K562 (cell line): ENCODE results near the gene ELF5. TPM values are rescaled to one million over a fixed set of nuclear protein-coding genes. Genes with fewer than 3 reads are reported as not detected.

Source experiments
- ATAC-seq: fragments of 200-7000 bp; cut with Tn5 transposase; 3 replicates; pipeline ENCODE4 v1.9.1; 2020; ENCODE audit warnings: moderate library complexity
- BruUV-seq: library from RNA; stranded (reverse); fragments of 400-500 nt; replicated peaks from 2 replicates; lab custom pipeline; 2021; lab: Mats Ljungman, UMichigan
- CTCF ChIA-PET: fragments of 300-600 bp; formaldehyde crosslinking; extraction: SDS; loops from one replicate; lab custom pipeline; 2021; ENCODE audit warnings: low intra/inter-chr PET ratio; lab: Yijun Ruan, JAX
- POLR2A ChIA-PET: fragments of 300-600, 350-650 bp; sonication (Branson Sonifier 250); formaldehyde crosslinking; extraction: SDS; loops from one replicate; lab custom pipeline; 2021; ENCODE audit warnings: antibody characterized with exemption, inconsistent platforms; lab: Yijun Ruan, JAX
- DNase-seq, 4 experiments: peaks; one replicate each; pipeline versions ENCODE4 v3.0.0 to v3.0.0-alpha.2; 2011 to 2018; ENCODE audit warnings: low spot score in 3 of 4, mixed read lengths in 3 of 4; ENCODE audit errors: extremely low read depth in 1 of 4
- FAIRE-seq: peaks from 2 replicates; lab custom pipeline; 2011; peaks lifted over from hg19 to GRCh38; lab: Jason Lieb, UNC
- H2AFZ ChIP-seq: 2 replicates; pipeline ENCODE4 v1.6.0; 2011; ENCODE audit warnings: low read depth, low read length, control low read depth, inconsistent platforms
- H3K27ac ChIP-seq: fragments of 200-600 bp; 3 replicates; pipeline ENCODE4 v1.8.0; 2011; ENCODE audit warnings: low read depth, mild to moderate bottlenecking, control low read depth, inconsistent platforms, low read length, moderate library complexity, mixed read lengths; ENCODE audit errors: extremely low read depth
- H3K27me3 ChIP-seq, 2 experiments: fragments of 300-600 bp in 1 of 2; 2 replicates in 1 of 2; 3 replicates in 1 of 2; pipeline versions ENCODE4 v1.6.0 to v1.8.0; 2011; ENCODE audit warnings: inconsistent platforms in 2 of 2, low read length in 2 of 2, mild to moderate bottlenecking in 1 of 2, mixed read lengths in 1 of 2, moderate library complexity in 1 of 2; ENCODE audit not compliant: control insufficient read depth in 2 of 2, insufficient read depth in 2 of 2
- H3K36me3 ChIP-seq: fragments of 300-600 bp; 3 replicates; pipeline ENCODE4 v1.8.0; 2011; ENCODE audit warnings: mild to moderate bottlenecking, low read length, inconsistent platforms; ENCODE audit not compliant: control insufficient read depth, insufficient read depth
- H3K4me1 ChIP-seq, 2 experiments: fragments of 200-600 bp in 1 of 2; replicated peaks in 1 of 2; 2 replicates in 1 of 2; 3 replicates in 1 of 2; pipeline versions ENCODE4 v1.5.1 to v1.8.0; 2011; ENCODE audit warnings: inconsistent platforms in 2 of 2, low read length in 2 of 2, mild to moderate bottlenecking in 1 of 2, mixed read lengths in 1 of 2, moderate library complexity in 1 of 2; ENCODE audit not compliant: control insufficient read depth in 2 of 2, insufficient read depth in 2 of 2
- H3K4me2 ChIP-seq: 2 replicates; pipeline ENCODE4 v1.6.1; 2011; ENCODE audit warnings: low read length, control low read depth, inconsistent platforms, mixed read lengths; ENCODE audit not compliant: insufficient read depth
- H3K4me3 ChIP-seq: fragments of 200-600 bp; sonication (generic), shearing (Covaris generic); 2 replicates; pipeline ENCODE4 v1.5.1; 2016; ENCODE audit warnings: control low read depth, inconsistent platforms
- H3K79me2 ChIP-seq: fragments of 200-600 bp; 3 replicates; pipeline ENCODE4 v1.8.0; 2011; ENCODE audit warnings: low read length, inconsistent platforms; ENCODE audit not compliant: control insufficient read depth, insufficient read depth
- H3K9ac ChIP-seq, 2 experiments: 2 replicates each; pipeline versions ENCODE4 v1.6.0 to v1.6.1; 2011; ENCODE audit warnings: low read depth in 2 of 2, low read length in 2 of 2, control low read depth in 1 of 2, inconsistent platforms in 1 of 2, mild to moderate bottlenecking in 1 of 2, mixed read lengths in 1 of 2; ENCODE audit not compliant: insufficient read depth in 1 of 2
- H3K9me1 ChIP-seq: one replicate; pipeline ENCODE4 v1.6.0; 2011; ENCODE audit warnings: inconsistent platforms, mild to moderate bottlenecking, low read length, moderate library complexity; ENCODE audit not compliant: control insufficient read depth, insufficient read depth
- H3K9me3 ChIP-seq: replicated peaks from 2 replicates; pipeline ENCODE4 v1.5.1; 2011; ENCODE audit warnings: low read depth, low read length, inconsistent platforms; ENCODE audit not compliant: control insufficient read depth, insufficient read depth
- H4K20me1 ChIP-seq: replicated peaks from 2 replicates; pipeline ENCODE4 v1.6.1; 2011; ENCODE audit warnings: low read length, inconsistent platforms, mixed read lengths; ENCODE audit not compliant: control insufficient read depth, insufficient read depth
- CHD4 ChIP-seq: fragments of 200-600 bp; sonication (generic); IDR thresholded peaks from 3 replicates; pipeline ENCODE4 v1.6.1; 2012; ENCODE audit warnings: low read depth, mild to moderate bottlenecking, mixed read lengths, low read length, inconsistent platforms; ENCODE audit not compliant: insufficient read depth, insufficient replicate concordance, poor library complexity, severe bottlenecking
- E2F5 ChIP-seq: sonication (generic); formaldehyde crosslinking; IDR thresholded peaks from 2 replicates; pipeline ENCODE4 v1.8.0; 2022; ENCODE audit warnings: mild to moderate bottlenecking, missing genetic modification reagents
- MAFG ChIP-seq: fragments of 450-650 bp; conservative IDR thresholded peaks from 2 replicates; pipeline ENCODE4 v1.6.1; 2016; ENCODE audit warnings: missing genetic modification characterization, missing compliant biosample characterization
- NCOR1 ChIP-seq: fragments of 450-650 bp; IDR thresholded peaks from 2 replicates; pipeline ENCODE4 v1.6.1; 2016; ENCODE audit warnings: mild to moderate bottlenecking, moderate library complexity
- PCBP2 ChIP-seq: fragments of 200-400 bp; formaldehyde crosslinking; IDR thresholded peaks from 2 replicates; pipeline ENCODE4 v1.6.1; 2018; ENCODE audit warnings: low read length, low read depth, mild to moderate bottlenecking, moderate library complexity; ENCODE audit not compliant: poor library complexity, severe bottlenecking
- SIN3A ChIP-seq, 2 experiments: fragments of 150-350 bp in 1 of 2; IDR thresholded peaks; 2 replicates each; pipeline ENCODE4 v1.6.1; 2011 to 2016; ENCODE audit warnings: borderline replicate concordance in 2 of 2, low read depth in 2 of 2, low read length in 2 of 2, mild to moderate bottlenecking in 2 of 2, moderate library complexity in 2 of 2; ENCODE audit not compliant: control insufficient read depth in 1 of 2
- ZBTB1 ChIP-seq: sonication (generic); formaldehyde crosslinking; IDR thresholded peaks from 2 replicates; pipeline ENCODE4 v1.8.1; 2023; ENCODE audit warnings: missing genetic modification reagents, low read depth, mild to moderate bottlenecking, borderline replicate concordance
- ZNF134 ChIP-seq: fragments of 250-450 bp; sonication (Bioruptor Pico); conservative IDR thresholded peaks from 2 replicates; pipeline ENCODE4 v1.4.0; 2020
- ZNF140 ChIP-seq: fragments of 250-450 bp; sonication (Bioruptor Pico); IDR thresholded peaks from 2 replicates; pipeline ENCODE4 v1.8.0; 2021; ENCODE audit warnings: moderate library complexity, mild to moderate bottlenecking, inconsistent platforms
- ZNF184 ChIP-seq: sonication (generic); formaldehyde crosslinking; IDR thresholded peaks from 2 replicates; pipeline ENCODE4 v1.5.0; 2020; ENCODE audit warnings: missing genetic modification reagents
- ZNF586 ChIP-seq: fragments of 450-650 bp; formaldehyde crosslinking; conservative IDR thresholded peaks from 2 replicates; pipeline ENCODE4 v1.4.0; 2020; ENCODE audit warnings: mild to moderate bottlenecking, moderate library complexity
- WGBS: fragments of 100-300 bp; shearing (Covaris generic); methylation state at CpG from one replicate; pipeline ENCODE4 v1.1.6; 2016; ENCODE audit warnings: low coverage, mixed read lengths; ENCODE audit not compliant: insufficient coverage; ENCODE audit errors: missing lambda C conversion rate; 5-methylcytosine and 5-hydroxymethylcytosine counted together
- in situ Hi-C: fragments of 300-500 bp; cut with MboI; formaldehyde crosslinking; loops from 4 replicates; pipeline ENCODE4 v1.15.0; 2018; ENCODE audit warnings: inconsistent platforms, mixed read lengths
- intact Hi-C: fragments of 100-400 bp; cut with micrococcal nuclease; formaldehyde crosslinking; loops from 2 replicates; pipeline ENCODE4 v1.14.2; 2022
- polyA plus RNA-seq, 8 experiments: library from polyadenylated mRNA; depleted of rRNA in 4 of 8; stranded (reverse) in 5 of 8; unstranded in 3 of 8; fragments of >200 nt; fragmentation: Nextera tagmentation in 2 of 8; fragmentation: Illumina TruSeq in 1 of 8; extraction: Ambion mirVana in 2 of 8; extraction: Trizol in 1 of 8; gene quantifications; 2 replicates each; pipeline versions ENCODE4 v1.2.1 to v1.2.3, GENCODE V29; 2011 to 2014; ENCODE audit warnings: inconsistent platforms in 1 of 8, missing spikeins in 1 of 8
- total RNA-seq, 7 experiments: library from RNA; depleted of rRNA in 6 of 7; stranded (reverse); fragments of >200 nt in 6 of 7; fragmentation: Illumina TruSeq in 2 of 7; extraction: Trizol in 2 of 7; gene quantifications; 2 replicates each; pipeline versions ENCODE4 v1.2.1 to v1.2.3, GENCODE V29; 2011 to 2021; ENCODE audit warnings: low replicate concordance in 1 of 7
- TF ChIP-seq, protein P1 (sequence below): fragments of 200-800 bp; sonication (Bioruptor generic); IDR thresholded peaks from 2 replicates; pipeline ENCODE4 v1.6.1; 2017; ENCODE audit warnings: missing genetic modification characterization, missing compliant biosample characterization
- TF ChIP-seq, protein P2 (sequence below), 3 experiments: fragments of 200-800 bp in 1 of 3; sonication (Bioruptor generic) in 1 of 3; sonication (generic) in 1 of 3; formaldehyde crosslinking in 1 of 3; IDR thresholded peaks; 2 replicates each; pipeline versions ENCODE4 v1.6.1 to v1.8.0; 2016 to 2022; ENCODE audit warnings: mild to moderate bottlenecking in 2 of 3, missing compliant biosample characterization in 2 of 3, missing genetic modification characterization in 2 of 3, missing genetic modification reagents in 1 of 3

Gene ELF5
- total and polyA plus RNA-seq, 9 of the 15 experiments (the other 6 are each of a cell fraction or from before 2014, with no cell fraction given) = not detected

GRCh38 chr11:34439610-34440198 lies 73.9 kb downstream of the ELF5 start:
- intact Hi-C loops (loop anchor here (2.0 kb wide), 1 partner anchor 69 kb away; no protein-coding TSS in a partner anchor), in situ Hi-C loops (no loop called here)
- H4K20me1 ChIP-seq = no peaks in the 10 kb centered on the region
- FAIRE-seq = peak; percentile 29
- POLR2A ChIA-PET = interaction anchor here (0.5 to 1.2 kb wide), 9 partner anchors 9 to 1362 kb away, joined by 3 to 5 read pairs (median 3); no protein-coding TSS in a partner anchor
- no peaks in the 10 kb centered on the region for H3K9me3 ChIP-seq
- peak overlapping the region; percentile 94 for H3K4me3 ChIP-seq
- TF ChIP-seq ZNF184 (CRISPR knock-in tag) = no peak
- TF ChIP-seq ZBTB1 (CRISPR knock-in tag) = no peak
- TF ChIP-seq ZNF586 (CRISPR knock-in tag) = no peak
- TF ChIP-seq PCBP2 = no peak
- TF ChIP-seq NCOR1 = no peak
- no peak for TF ChIP-seq MAFG
- peak; percentile 48; the same call in 1 of the 2 replicates for TF ChIP-seq ZNF134 (CRISPR knock-in tag)
- no peak for TF ChIP-seq ZNF140 (CRISPR knock-in tag)
- no peak for TF ChIP-seq CHD4
- peak in 1 of 2 experiments; percentile 6; a peak in 1 of 4 replicates for TF ChIP-seq SIN3A (IDR thresholded peaks at IDR 0.05; ENCODE audit: borderline replicate concordance in 2 of 2, control insufficient read depth in 1 of 2, low read depth in 2 of 2, low read length in 2 of 2)
- TF ChIP-seq E2F5 (CRISPR knock-in tag) = no peak
- TF ChIP-seq, protein P1, sequence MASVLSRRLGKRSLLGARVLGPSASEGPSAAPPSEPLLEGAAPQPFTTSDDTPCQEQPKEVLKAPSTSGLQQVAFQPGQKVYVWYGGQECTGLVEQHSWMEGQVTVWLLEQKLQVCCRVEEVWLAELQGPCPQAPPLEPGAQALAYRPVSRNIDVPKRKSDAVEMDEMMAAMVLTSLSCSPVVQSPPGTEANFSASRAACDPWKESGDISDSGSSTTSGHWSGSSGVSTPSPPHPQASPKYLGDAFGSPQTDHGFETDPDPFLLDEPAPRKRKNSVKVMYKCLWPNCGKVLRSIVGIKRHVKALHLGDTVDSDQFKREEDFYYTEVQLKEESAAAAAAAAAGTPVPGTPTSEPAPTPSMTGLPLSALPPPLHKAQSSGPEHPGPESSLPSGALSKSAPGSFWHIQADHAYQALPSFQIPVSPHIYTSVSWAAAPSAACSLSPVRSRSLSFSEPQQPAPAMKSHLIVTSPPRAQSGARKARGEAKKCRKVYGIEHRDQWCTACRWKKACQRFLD (CRISPR knock-in tag) = peak; percentile 67; the same call in 1 of the 2 replicates
- TF ChIP-seq, protein P2, sequence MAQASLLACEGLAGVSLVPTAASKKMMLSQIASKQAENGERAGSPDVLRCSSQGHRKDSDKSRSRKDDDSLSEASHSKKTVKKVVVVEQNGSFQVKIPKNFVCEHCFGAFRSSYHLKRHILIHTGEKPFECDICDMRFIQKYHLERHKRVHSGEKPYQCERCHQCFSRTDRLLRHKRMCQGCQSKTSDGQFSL (CRISPR knock-in tag; IDR thresholded peaks at IDR 0.05) = 0 out of 2 replicates have a peak, but pooled peaks have one; percentile 17
- TF ChIP-seq, protein P2 (tag; IDR thresholded peaks at IDR 0.05) = no peak
- no peak for ATAC-seq
- WGBS = 4% methylated on average over 8 of the region's 8 CpGs
- H3K27ac ChIP-seq = peak overlapping the region; percentile 90
- H3K27me3 ChIP-seq = no peaks in the 10 kb centered on the region
- H3K4me1 ChIP-seq = peaks cover 4 to 22% of the 10 kb centered on the region in 2 experiments; a peak in 4 of 5 replicates
- H2AFZ ChIP-seq = peak overlapping the region; percentile 90
- peak overlapping the region; percentile 78 to 88 for H3K9ac ChIP-seq
- DNase-seq = peak in 1 of 4 experiments; percentile 34
- BruUV-seq = no TSS peak
- H3K36me3 ChIP-seq = peaks cover 19% of the 10 kb centered on the region
- H3K9me1 ChIP-seq = no peaks in the 10 kb centered on the region
- peaks cover 58% of the 10 kb centered on the region for H3K79me2 ChIP-seq
- H3K4me2 ChIP-seq = peak overlapping the region; percentile 94
- CTCF ChIA-PET = no interaction called here
